HG03558 (cell line): ENCODE measurements around the gene ATP9A.
"Not testable (repeated sequence)": the region's sequence is repeated elsewhere in the genome, so short reads cannot be mapped to it uniquely, and the experiment has no call there.

Experiments used
- ATAC-seq: cut with Tn5 transposase; IDR thresholded peaks from one replicate; pipeline ENCODE4 v1.9.1; 2021; ENCODE audit warnings: moderate number of reproducible peaks; ENCODE audit not compliant: unreplicated experiment; ENCODE audit errors: extremely low read depth

The ATP9A gene

DNA sequence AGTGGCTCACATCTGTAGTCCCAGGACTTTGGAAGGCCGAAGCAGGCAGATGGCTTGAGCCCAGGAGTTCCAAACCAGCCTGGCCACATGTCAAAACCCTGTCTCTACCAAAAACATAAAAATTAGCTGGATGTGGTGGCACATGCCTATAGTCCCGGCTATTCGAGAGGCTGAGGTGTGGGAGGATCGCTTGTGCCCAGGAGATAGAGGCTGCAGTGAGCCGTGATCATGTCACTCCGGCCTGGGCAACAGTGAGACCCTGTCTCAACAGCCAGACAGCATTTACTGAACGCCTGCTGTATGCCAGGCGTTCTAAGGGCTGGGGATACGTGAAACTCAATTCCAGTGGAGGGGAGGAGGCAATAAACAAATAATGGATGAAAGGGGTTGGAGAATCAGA, 69.9 kb downstream of the ATP9A start:
- ATAC-seq, result no peak

DNA sequence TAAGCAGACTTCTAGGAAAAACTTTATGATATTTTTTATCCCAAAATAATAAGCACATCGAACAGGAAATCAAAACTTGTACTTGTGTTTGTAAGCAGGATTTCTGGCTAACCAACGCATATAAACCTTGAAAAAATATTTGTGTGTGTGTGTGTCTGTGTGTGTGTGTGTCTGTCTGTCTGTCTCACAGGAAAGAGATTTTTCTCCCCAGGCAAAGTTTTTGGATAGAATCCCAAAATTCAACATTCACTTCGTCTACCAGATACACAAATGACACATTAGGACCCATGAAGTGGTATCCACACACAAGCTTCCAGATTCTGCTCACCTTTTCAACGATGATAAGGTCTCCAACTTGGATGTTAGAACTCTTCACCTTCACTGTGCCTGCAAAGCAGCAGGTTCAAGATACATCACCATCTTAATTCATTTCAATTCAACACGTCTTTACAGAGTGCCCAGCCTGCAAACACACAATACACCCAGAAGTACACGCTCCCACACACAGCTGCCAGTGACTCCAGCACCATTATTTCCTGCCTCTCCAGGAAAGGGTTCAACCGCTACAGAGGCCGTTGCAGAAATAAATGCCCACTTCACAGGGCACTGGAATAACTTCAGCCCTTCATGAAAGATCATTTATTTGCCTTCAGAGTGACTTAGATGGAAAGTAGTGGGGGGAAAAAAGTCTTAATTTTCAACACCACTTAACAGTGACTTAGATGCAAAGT, 70.9 kb downstream of the ATP9A start:
- ATAC-seq, result no peak

DNA sequence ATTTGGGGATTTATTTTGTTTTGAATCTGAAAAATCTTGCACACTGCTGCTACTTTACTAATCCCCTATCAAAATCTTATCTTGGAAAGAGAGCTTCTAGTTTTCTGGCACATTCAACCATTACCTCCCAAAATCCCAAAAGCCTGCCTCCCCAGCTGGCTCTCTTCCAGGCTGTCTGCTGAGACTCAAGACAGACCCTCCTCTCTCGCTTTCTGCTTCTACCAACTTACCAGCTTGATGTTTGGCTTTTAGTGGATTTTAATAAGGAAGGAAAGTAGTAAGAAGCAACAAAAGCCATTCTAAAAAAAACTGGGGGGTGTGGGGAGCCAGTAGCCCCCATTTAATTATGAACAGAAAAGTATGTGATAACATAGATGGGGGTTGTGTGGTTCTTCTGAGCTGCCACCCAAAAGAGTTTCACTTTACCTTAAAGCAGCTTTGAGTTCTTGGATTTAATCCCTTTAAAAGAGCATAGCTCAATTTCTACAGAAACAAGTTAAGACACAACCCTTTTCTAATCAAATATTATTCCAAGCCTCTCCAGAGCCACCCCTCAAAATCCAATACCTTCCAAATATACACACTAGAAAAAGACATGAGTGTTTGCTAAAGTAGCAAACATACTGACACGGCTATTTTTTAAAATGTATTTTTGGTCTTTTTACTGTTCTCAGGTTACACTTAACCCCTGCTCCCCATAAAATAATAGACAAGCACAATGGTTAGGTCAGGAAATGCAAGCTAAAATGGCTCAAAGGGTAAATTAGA, 71.7 kb downstream of the ATP9A start:
- ATAC-seq, result no peak

DNA sequence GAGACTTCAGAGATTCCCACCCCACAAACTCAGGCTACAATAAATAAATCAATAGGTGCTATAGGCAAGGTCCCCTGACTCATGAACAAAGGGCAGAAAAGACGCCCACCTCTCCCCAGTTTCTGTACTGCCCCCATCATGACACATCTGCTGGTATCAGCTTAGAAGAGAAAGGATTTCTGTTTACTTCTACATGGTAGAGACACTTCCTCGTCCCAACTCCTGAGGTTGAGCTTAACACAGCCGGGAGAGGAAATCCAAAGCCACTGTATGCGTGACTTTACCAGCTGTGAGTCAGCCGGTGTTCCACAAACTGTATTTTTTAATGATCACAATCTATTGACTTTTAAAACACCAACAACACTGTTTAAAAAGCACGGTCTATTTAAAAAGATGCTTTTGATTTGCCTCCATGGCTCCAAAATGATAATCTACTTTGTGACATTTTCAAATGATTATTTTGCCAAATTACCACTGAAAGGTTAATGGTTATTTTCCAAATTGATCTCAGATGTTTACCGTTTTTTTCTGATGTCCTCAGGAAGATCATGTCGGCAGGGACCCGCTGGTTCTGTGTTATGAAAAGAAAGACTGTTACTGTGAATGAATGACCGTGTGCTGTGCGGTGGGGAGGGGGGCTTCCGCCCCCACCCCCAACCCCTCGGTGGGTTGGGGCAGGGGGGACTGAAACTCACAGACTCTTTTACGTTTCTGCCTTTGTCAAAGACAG, 72.5 kb downstream of the ATP9A start:
- no peak for ATAC-seq

DNA sequence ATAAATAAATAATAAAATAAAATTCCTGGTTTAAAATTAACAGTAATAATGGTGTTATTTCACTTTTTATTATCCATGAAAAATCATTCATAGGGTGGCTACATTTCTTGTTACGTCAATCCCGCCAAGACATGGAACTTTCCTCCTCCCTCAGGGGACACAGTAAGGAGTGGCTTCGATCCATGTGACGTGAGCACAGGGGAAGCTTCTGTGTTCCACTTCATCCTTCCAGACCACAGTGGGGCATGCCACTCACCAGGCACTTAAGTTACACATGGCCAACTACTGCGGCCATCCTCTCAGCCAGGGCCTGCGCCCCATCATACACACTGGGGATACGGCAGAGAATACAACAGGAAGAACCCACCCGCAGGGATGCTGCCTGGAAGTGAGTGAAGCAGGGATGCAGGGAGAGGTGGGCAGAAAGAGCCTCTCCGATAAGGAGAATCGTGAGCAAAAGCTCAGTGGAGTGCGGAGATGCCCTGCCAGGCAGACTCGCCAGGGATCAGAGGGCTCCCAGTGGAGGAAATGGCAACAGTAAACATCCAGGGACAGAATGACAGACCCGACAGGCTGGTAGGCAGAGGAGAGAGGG, 75.3 kb downstream of the ATP9A start:
- no peak for ATAC-seq

DNA sequence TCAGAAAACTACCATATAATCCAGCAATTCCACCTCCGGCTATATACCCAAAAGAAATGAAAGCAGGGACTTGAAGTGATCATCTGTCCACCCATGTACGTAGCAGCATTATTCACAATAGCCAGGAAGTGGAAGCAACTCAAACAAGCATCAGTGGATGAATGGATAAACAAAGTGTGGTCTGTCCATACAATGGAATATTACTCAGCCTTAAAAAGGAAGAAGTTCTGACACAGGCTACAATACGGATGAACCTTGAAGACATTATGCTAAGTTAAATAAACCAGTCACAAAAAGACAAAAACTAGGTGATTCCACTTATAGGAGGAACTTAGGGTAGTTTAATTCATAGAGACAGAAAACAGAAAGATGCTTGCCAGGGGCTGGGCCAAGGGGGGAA, 76.5 kb downstream of the ATP9A start:
- no peak for ATAC-seq

DNA sequence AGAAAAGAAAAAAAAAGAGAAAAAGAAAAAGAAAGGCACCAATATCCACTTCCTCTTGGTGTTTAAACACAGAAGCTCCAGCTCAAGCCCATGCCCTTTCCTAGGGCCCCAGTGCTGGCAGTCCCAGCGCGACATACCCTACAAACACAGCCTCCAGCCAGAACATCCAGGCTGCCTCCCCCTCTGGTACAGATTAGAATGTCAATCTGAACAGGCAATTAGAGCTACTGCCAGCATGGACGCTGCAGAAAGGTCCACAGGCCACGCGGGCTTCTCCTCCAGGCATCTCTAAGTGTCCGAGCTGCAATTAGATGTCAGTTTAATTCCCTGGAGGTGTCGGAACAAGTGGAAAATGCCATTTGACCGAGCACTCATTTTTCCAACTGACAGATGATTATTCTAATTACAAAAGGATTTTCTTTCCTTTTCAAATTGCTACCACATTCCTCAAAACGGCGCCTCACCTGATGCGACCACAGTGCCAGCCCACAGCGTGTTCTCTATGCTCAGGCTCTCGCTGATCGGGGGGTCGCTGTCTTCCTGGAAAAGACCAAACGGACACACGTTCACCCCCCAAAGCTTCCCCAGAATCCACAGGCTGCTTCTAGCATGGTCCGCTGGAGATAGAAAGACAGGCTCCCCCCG, 79.5 kb downstream of the ATP9A start:
- ATAC-seq, result no peak

DNA sequence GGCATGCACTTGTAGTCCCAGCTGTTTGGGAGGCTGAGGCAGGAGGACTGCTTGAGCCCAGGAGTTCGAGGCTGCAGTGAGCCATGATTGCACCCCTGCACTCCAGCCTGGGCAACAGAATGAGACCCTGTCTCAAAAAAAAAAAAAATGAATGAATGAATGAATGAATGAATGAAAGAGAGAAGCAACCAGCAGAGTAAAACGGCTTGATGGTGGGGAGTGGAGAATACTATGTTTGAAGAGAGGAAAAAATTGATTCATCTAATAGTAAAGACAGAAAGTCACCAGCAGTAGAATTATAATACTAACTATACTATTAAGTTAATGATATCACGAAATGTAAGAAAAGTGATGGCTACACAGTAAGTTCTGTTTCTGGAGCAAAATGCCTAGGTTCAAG, 80.6 kb downstream of the ATP9A start:
- no peak for ATAC-seq

DNA sequence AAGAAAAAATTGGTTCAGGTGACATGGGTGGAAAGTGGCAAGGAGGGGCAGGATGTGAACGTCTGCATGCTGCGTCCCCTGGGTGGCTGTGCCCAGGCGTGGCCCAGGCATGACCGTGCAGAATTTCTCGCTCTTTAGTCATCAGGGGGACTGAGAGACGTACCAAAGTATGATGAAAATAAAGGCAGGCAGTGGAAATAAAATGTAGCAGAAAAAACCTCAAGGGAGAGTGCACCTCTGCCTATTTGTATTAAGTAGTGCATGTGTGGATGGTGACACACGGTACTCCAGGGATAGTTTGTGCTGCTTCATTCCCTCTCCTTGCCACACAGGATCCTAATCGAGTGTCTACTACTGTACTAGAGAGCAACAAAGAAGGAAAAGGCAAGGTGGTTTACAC, 81.1 kb downstream of the ATP9A start:
- ATAC-seq, result no peak

DNA sequence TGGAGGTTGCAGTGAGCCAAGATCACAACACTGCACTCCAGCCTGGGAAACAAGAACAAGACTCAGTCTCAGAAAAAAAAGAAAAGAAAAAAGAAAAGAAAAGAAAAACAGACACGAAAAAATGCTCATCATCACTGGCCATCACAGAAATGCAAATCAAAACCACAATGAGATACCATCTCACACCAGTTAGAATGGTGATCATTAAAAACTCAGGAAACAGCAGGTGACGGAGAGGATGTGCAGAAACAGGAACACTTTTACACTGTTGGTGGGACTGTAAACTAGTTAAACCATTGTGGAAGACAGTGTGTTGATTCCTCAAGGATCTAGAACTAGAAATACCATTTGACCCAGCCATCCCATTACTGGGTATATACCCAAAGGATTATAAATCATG, 82.7 kb downstream of the ATP9A start:
- ATAC-seq, result not testable (repeated sequence)

DNA sequence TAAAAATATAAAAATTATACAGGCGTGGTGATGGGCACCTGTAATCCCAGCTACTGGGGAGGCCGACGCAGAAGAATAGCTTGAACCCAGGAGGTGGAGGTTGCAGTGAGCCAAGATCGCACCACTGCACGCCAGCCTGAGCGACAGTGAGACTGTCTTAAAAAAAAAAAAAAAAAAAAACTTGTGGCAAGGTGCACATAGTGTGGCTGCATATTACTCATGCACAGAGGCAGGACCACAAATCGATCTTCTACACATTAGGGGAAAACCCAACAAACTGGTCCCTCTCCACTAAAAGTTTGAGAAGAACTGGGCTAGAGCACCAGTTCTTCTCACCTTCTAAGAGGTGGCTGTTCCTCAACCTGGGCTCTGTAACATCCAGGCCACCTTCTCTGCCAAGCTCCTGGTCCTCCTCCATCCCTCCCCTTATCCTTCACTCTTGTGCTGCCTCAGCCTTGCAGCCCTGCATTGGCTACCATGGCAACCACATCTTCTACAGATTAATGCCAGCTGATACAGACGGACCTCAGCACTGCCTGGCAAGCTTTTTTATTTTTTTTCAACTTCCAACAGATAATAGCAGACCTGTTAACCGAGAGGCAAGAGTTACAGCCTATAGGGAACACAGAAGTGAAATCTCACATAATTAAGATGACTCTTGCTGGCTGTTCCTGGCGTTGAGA, 88.0 kb downstream of the ATP9A start:
- no peak for ATAC-seq

DNA sequence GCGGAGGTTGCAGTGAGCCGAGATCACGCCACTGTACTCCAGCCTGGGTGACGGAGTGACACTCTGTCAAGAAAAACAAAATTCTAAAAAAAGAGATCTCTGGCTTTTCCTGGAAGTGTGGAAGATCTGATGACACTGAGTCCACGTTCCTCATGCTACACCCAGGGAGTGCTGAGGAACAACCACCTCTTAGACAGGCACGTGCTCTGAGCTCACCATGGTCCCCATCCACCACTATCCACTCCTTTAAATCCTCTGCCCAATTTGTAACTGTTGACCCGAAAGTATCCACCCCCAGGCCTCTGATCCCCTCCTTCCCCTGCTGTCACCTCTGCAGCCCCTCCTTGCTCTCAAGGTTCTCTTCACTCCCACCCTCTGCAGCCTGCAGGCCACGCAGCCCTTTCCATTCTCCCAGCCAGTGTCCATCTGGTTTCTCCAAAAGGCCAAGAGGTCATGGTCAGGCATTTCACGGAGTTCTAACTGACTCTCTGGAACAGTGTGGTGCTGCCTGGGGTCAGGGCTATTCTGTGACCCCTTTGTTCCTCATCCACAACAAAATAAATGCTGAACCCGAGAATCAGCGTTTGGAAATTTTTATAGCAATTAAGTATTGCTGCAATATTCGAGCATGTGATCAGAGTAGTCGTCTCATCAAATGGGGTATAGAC, 88.8 kb downstream of the ATP9A start:
- ATAC-seq, result no peak

DNA sequence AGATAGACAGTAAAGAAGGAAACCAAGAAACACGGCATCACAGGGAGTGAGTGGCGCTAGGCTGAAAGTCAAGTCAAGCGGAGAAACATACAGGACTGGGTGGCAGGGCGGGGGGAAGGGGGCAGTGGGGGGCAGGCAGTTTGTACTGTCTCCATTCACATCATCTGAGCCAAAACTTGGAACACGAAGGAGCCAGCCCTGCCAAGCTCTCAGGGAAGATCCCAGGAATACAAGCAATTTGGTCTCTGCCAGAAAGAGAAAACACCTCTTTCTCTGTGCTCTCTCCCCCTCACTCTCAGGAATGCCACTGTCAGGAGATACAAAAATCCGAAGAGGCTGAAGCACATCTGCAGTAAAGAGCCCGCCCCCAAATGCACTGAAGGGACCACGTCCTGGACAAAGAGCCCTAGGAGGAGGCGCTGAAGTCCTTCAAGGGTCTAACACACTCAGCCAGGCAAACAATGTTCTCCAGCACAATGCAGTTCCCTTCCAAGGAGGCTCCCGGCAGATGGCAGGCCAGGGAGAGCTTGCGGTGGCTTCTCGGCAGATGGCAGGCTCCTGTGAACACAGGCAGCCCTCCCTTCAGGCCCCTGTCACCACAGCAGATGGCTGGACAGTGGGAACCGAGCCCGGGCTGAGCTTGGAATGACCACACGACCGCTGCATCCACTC, 90.0 kb downstream of the ATP9A start:
- no peak for ATAC-seq

DNA sequence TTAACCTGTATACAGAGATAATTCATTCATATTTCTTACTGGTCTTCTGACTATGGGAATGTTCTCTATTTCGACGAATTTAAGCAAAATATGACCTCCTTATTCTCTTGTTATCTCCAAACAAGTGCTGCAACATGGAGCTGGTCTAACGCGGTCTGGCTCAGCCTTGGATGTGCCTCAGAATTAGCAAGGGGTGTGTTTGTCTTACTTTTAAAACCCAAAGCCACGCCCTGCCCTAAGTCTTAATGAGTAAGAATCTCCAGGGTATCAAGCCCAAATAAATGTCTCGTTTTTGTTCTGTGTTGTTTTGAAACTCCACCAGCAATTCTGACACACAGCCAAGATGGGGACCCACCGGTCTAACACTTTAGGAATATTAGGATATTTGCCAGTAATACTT, 99.2 kb downstream of the ATP9A start:
- ATAC-seq, result no peak

DNA sequence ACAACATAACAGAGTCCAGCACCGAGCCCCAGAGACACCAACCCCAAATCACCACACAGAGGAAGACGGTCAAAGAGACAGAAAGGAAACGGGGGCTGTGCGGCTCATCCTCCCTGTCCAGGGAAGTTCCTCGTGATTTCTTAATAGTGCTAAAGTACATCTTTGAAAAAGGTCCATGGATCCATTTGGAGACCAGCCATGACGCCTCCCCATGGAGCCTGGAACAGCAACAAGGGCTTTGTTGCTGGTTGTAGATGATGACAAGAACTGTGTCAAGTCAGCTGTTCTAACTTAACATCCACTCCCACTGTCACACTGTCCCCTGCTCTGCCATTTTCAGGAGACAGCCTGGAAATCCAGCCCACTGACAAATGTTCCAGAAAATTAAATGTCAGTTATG, 99.7 kb downstream of the ATP9A start:
- ATAC-seq, result no peak

DNA sequence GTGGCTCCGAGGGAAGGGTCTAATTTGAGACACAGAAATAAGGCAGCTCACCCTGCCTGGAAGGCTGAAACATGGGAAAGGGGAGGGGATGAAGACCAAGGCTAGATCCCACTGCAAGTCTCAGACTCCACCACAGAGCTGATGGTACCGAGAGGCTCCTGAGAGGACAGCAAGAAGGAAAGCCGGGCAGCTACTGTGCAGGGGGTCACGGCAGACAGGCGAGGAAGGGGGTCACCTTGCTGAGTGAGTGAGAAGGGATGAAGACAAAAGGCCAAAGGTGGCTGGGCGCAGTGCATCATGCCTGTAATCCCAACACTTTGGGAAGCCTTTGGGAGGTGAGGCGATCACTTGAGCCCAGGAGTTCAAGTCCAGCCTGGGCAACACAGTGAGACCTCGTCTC, 100.7 kb downstream of the ATP9A start:
- no peak for ATAC-seq

DNA sequence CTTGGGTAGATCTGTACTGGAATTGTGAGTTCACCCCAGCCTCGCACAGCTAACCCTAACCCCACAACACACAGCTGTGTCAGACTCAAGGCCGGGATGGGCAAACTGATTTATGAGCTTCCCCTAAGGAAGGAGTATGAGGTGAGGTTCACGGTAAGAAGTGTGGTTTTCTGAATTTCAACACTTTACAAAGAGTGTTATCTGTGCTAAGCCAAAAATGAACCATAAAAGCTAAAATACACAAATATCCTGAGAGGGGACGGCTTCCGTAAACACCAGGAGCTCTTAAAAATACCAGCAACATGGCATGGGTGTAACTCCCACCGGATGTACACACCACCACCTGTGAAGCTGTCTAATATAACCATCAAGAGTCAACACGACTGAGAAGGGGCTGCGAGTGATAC, 101.2 kb downstream of the ATP9A start:
- ATAC-seq, result no peak

DNA sequence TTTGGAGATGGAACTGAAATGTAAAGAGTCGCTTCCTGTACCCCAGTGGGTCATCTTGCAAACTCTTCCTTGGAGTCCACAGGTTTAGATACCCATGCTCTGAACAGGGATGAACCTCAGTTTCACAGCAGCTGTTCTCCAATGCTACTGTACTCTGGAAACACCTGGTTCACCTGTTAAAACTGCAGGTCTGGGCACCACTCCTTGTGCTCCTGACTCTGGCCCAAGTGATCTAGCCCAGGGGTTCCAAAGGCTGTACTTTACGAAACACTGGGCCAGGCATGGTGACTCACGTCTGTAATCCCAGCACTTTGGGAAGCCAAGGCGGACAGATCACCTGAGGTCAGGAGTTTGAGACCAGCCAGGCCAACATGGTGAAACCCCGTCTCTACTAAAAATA, 102.1 kb downstream of the ATP9A start:
- ATAC-seq, result no peak
